A549 (cell line): Measurements from ENCODE around the gene SERPIND1.

Experiments
- BCL3 ChIP-seq: fragments of >200 bp; sonication (Bioruptor Twin); formaldehyde crosslinking; IDR thresholded peaks from 3 replicates; pipeline ENCODE4 v1.6.1; 2016
- CBX2 ChIP-seq: fragments of 200-600 bp; sonication (generic); IDR thresholded peaks from 2 replicates; pipeline ENCODE4 v1.6.1; 2016; ENCODE audit warnings: low read depth, mild to moderate bottlenecking, borderline replicate concordance
- CTCF ChIP-seq: fragments of >200 bp; sonication (Bioruptor Twin); formaldehyde crosslinking; IDR thresholded peaks from 3 replicates; pipeline ENCODE4 v1.5.1; 2016
- KDM1A ChIP-seq: fragments of 200-600 bp; sonication (generic); IDR thresholded peaks from 2 replicates; pipeline ENCODE4 v1.6.1; 2016; ENCODE audit warnings: low read depth, mild to moderate bottlenecking
- MYC ChIP-seq: IDR thresholded peaks from 2 replicates; pipeline ENCODE4 v1.6.1; 2012; ENCODE audit warnings: mild to moderate bottlenecking, inconsistent platforms, low read length, improper control_type of control experiment, borderline replicate concordance
- NR3C1 ChIP-seq: fragments of >200 bp; sonication (Bioruptor Twin); formaldehyde crosslinking; IDR thresholded peaks from 3 replicates; pipeline ENCODE4 v1.6.1; 2017
- POLR2A ChIP-seq: IDR thresholded peaks from 2 replicates; pipeline ENCODE4 v1.6.1; 2012; ENCODE audit warnings: mild to moderate bottlenecking, low read length
- RAD21 ChIP-seq, 2 experiments: fragments of >200 bp in 1 of 2; sonication (Bioruptor Twin) in 1 of 2; formaldehyde crosslinking in 1 of 2; IDR thresholded peaks in 1 of 2; conservative IDR thresholded peaks in 1 of 2; 2 replicates in 1 of 2; 3 replicates in 1 of 2; pipeline ENCODE4 v1.6.1; 2012 to 2018; ENCODE audit warnings: inconsistent platforms in 1 of 2
- RFX5 ChIP-seq: fragments of 450-650 bp; IDR thresholded peaks from 2 replicates; pipeline ENCODE4 v1.7.1; 2014; ENCODE audit warnings: antibody characterized with exemption, mild to moderate bottlenecking, moderate library complexity
- SMC3 ChIP-seq: fragments of >200 bp; sonication (Bioruptor Twin); formaldehyde crosslinking; IDR thresholded peaks from 3 replicates; pipeline ENCODE4 v1.6.1; 2018; ENCODE audit warnings: inconsistent platforms
- TF ChIP-seq, protein P1 (sequence below): IDR thresholded peaks from 2 replicates; pipeline ENCODE4 v1.6.1; 2012
- TF ChIP-seq, protein P2 (sequence below): fragments of 450-650 bp; IDR thresholded peaks from 2 replicates; pipeline ENCODE4 v1.6.1; 2014; ENCODE audit warnings: antibody characterized with exemption

DNA sequence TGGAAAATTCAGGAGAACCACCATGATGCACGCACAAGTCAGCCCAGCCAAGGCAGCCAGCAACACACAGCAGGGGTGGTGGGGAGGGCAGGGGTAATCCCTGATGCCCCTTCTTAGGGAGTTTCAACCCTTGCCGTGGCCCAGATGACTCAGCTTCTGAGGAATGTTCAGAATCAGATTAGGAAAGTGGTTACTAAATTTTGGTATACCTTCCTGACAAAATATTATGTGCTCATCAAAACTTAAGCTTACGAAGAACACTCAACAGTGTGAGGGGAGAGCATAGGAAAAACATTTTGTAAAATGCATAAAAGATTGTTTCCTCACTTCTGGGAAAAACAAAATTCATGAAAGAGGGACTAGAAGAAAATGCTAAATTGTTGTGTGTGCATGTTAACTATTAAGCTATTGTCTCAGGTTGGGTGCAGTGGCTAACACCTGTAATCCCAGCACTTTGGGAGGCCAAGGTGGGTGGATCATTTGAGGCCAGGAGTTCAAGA, 32.1 kb downstream of the SERPIND1 start:
- no peak for TF ChIP-seq CTCF
- TF ChIP-seq, protein P1, sequence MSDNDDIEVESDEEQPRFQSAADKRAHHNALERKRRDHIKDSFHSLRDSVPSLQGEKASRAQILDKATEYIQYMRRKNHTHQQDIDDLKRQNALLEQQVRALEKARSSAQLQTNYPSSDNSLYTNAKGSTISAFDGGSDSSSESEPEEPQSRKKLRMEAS: no peak
- TF ChIP-seq NR3C1: no peak
- TF ChIP-seq, protein P2, sequence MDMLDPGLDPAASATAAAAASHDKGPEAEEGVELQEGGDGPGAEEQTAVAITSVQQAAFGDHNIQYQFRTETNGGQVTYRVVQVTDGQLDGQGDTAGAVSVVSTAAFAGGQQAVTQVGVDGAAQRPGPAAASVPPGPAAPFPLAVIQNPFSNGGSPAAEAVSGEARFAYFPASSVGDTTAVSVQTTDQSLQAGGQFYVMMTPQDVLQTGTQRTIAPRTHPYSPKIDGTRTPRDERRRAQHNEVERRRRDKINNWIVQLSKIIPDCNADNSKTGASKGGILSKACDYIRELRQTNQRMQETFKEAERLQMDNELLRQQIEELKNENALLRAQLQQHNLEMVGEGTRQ: no peak
- no peak for TF ChIP-seq POLR2A
- TF ChIP-seq SMC3: no peak
- TF ChIP-seq RAD21 (conservative IDR thresholded peaks at IDR 0.05 in 1 of 2, IDR thresholded peaks at IDR 0.05 in 1 of 2): no peak
- TF ChIP-seq RFX5: no peak
- no peak for TF ChIP-seq CBX2
- no peak for TF ChIP-seq MYC
- no peak for TF ChIP-seq BCL3
- TF ChIP-seq KDM1A: no peak
